NCI-H2029 (cell line): ENCODE data around the gene ARAF.
"Not testable (repeated sequence)": the region's sequence is repeated elsewhere in the genome, so short reads cannot be mapped to it uniquely, and the experiment has no call there.

ENCODE experiments used
- DNase-seq: peaks from one replicate; lab custom pipeline; 2025; lab: John Stamatoyannopoulos, UW

ARAF gene

GRCh38 chrX:47560934-47561658 lies at the start of gene ARAF:
Gene ARAF, plus strand, starts transcription at chrX:47561205. Its CDS starts 1,763 bp downstream, at chrX:47562968.
- peak; percentile 95 for DNase-seq

GRCh38 chrX:47512383-47512782 lies 48.6 kb upstream of the ARAF start:
- not testable (repeated sequence) for DNase-seq

GRCh38 chrX:47513034-47513965 lies 47.7 kb upstream of the ARAF start:
- not testable (repeated sequence) for DNase-seq

- no peak for DNase-seq
Observed at GRCh38 chrX:47514533-47515235, 46.3 kb upstream of the ARAF start.

- DNase-seq = no peak
Observed at GRCh38 chrX:47515941-47516665, 44.9 kb upstream of the ARAF start.

GRCh38 chrX:47518144-47518543 lies 42.9 kb upstream of the ARAF start:
- DNase-seq = no peak

- DNase-seq = peak; percentile 23
Observed at GRCh38 chrX:47523297-47523696, 37.7 kb upstream of the ARAF start.

GRCh38 chrX:47523713-47524166 lies 37.3 kb upstream of the ARAF start:
- no peak for DNase-seq

- DNase-seq = no peak
Observed at GRCh38 chrX:47529548-47529947, 31.5 kb upstream of the ARAF start.

GRCh38 chrX:47530049-47530448 lies 31.0 kb upstream of the ARAF start:
- no peak for DNase-seq

GRCh38 chrX:47539860-47540259 lies 21.1 kb upstream of the ARAF start:
- DNase-seq = no peak

GRCh38 chrX:47540754-47541538 lies 20.1 kb upstream of the ARAF start:
- DNase-seq = peak; percentile 81

GRCh38 chrX:47543496-47543895 lies 17.5 kb upstream of the ARAF start:
- no peak for DNase-seq

GRCh38 chrX:47556045-47556623 lies 4.9 kb upstream of the ARAF start:
- peak; percentile 81 for DNase-seq

GRCh38 chrX:47558436-47558835 lies 2.6 kb upstream of the ARAF start:
- no peak for DNase-seq

- DNase-seq = no peak
Observed at GRCh38 chrX:47560179-47560933, 649 bp upstream of the ARAF start.

GRCh38 chrX:47561659-47562151 lies 700 bp downstream of the ARAF start:
- no peak for DNase-seq

GRCh38 chrX:47562615-47563243 lies 1.7 kb downstream of the ARAF start:
- DNase-seq = no peak

- DNase-seq = no peak
Observed at GRCh38 chrX:47563801-47564315, 2.9 kb downstream of the ARAF start.
